DOHH2 (cell line): ENCODE results near the gene KIF7.

Experiments
- CTCF ChIP-seq: fragments of 200-600 bp; sonication (generic); IDR thresholded peaks from one replicate; pipeline ENCODE4 v1.5.1; 2014; ENCODE audit warnings: antibody characterized with exemption, mild to moderate bottlenecking, low read depth, low read length; ENCODE audit not compliant: poor library complexity, severe bottlenecking
- EZH2phosphoT487 ChIP-seq: fragments of 200-600 bp; sonication (generic); IDR thresholded peaks from 2 replicates; pipeline ENCODE4 v1.6.1; 2017; ENCODE audit warnings: borderline replicate concordance, mild to moderate bottlenecking, antibody characterized with exemption, low read length, moderate library complexity, mixed read lengths

GRCh38 chr15:89614164-89614563, 41.1 kb downstream of the KIF7 start:
- TF ChIP-seq CTCF (no peak), EZH2phosphoT487 (no peak)
